PC-3 (cell line): ENCODE results near the gene VWDE. TPM values are rescaled to one million over a fixed set of nuclear protein-coding genes. Genes with fewer than 3 reads are reported as not detected.

Source experiments
- total RNA-seq: library from RNA; depleted of rRNA; stranded (reverse); fragments of >200 nt; gene quantifications from 2 replicates; pipeline ENCODE4 v1.2.3, GENCODE V29; 2014; rRNA removed

Gene VWDE
- total RNA-seq, 1 experiment from 2014 or later: 7.7 TPM

Other genes with a start within 250 kb of the VWDE start
- 32.5 and 41.6 TPM in 2 replicates for gene TMEM106B, start 192.6 kb downstream of the VWDE start, total RNA-seq
- gene SCIN, start 166.9 kb upstream of the VWDE start, total RNA-seq: 0.91 and 1.6 TPM in 2 replicates